Liver (tissue), 3 donors: ENCODE data around the gene TMEM100.

Source experiments
- CTCF ChIP-seq: fragments of 150-350 bp; IDR thresholded peaks from 2 replicates; pipeline ENCODE4 v1.5.1; 2017; ENCODE audit warnings: improper control_type of control experiment, low read depth, low read length; ENCODE audit not compliant: missing input control
- EGR1 ChIP-seq, 2 donors: IDR thresholded peaks; 2 replicates each; pipeline ENCODE4 v1.6.1; 2016 to 2018; ENCODE audit warnings: antibody characterized with exemption in 2 of 2, low read depth in 2 of 2
- GABPA ChIP-seq, 2 donors: IDR thresholded peaks in 1 of 2; conservative IDR thresholded peaks in 1 of 2; 2 replicates each; pipeline ENCODE4 v1.6.1; 2016; ENCODE audit warnings: antibody characterized with exemption in 2 of 2, mild to moderate bottlenecking in 1 of 2, moderate library complexity in 1 of 2
- HNF4G ChIP-seq: IDR thresholded peaks from 2 replicates; pipeline ENCODE4 v1.6.1; 2016; ENCODE audit warnings: antibody characterized with exemption
- JUND ChIP-seq, 2 donors: IDR thresholded peaks; 2 replicates each; pipeline ENCODE4 v1.6.1; 2016; ENCODE audit warnings: antibody characterized with exemption in 2 of 2
- NR2F2 ChIP-seq: IDR thresholded peaks from 2 replicates; pipeline ENCODE4 v1.6.1; 2016; ENCODE audit warnings: antibody characterized with exemption
- RAD21 ChIP-seq, 2 donors: IDR thresholded peaks; 2 replicates each; pipeline ENCODE4 v1.6.1; 2016; ENCODE audit warnings: antibody characterized with exemption in 2 of 2, mild to moderate bottlenecking in 2 of 2
- REST ChIP-seq: IDR thresholded peaks from 2 replicates; pipeline ENCODE4 v1.6.1; 2016; ENCODE audit warnings: antibody characterized with exemption, mild to moderate bottlenecking
- RXRA ChIP-seq, 2 donors: IDR thresholded peaks; 2 replicates each; pipeline ENCODE4 v1.6.1; 2017 to 2018; ENCODE audit warnings: antibody characterized with exemption in 2 of 2, mild to moderate bottlenecking in 1 of 2
- SP1 ChIP-seq: IDR thresholded peaks from 2 replicates; pipeline ENCODE4 v1.6.1; 2018; ENCODE audit warnings: antibody characterized with exemption, mild to moderate bottlenecking
- TF ChIP-seq, protein P1 (sequence below): IDR thresholded peaks from 2 replicates; pipeline ENCODE4 v1.6.1; 2016; ENCODE audit warnings: antibody characterized with exemption
- TF ChIP-seq, protein P2 (sequence below): IDR thresholded peaks from 2 replicates; pipeline ENCODE4 v1.6.1; 2016; ENCODE audit warnings: antibody characterized with exemption
- donor health status: healthy.
- donor health status: healthy.

- TF ChIP-seq CTCF = no peak
- TF ChIP-seq, protein P1, sequence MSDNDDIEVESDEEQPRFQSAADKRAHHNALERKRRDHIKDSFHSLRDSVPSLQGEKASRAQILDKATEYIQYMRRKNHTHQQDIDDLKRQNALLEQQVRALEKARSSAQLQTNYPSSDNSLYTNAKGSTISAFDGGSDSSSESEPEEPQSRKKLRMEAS = no peak
- no peak for TF ChIP-seq HNF4G
- TF ChIP-seq GABPA (IDR thresholded peaks at IDR 0.05 in 1 of 2, conservative IDR thresholded peaks at IDR 0.05 in 1 of 2) = no peak
- no peak for TF ChIP-seq EGR1 (IDR thresholded peaks at IDR 0.05; ENCODE audit: low read depth in 2 of 2)
- TF ChIP-seq, protein P2, sequence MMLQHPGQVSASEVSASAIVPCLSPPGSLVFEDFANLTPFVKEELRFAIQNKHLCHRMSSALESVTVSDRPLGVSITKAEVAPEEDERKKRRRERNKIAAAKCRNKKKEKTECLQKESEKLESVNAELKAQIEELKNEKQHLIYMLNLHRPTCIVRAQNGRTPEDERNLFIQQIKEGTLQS = no peak
- no peak for TF ChIP-seq REST
- no peak for TF ChIP-seq JUND (IDR thresholded peaks at IDR 0.05)
- TF ChIP-seq RXRA (IDR thresholded peaks at IDR 0.05) = no peak
- TF ChIP-seq NR2F2 = no peak
- no peak for TF ChIP-seq RAD21 (IDR thresholded peaks at IDR 0.05)
- TF ChIP-seq SP1 = no peak
These were observed 11.7 kb downstream of the TMEM100 start for GRCh38 chr17:55710829-55711496.
